Measurements from ENCODE around the gene LILRB3. TPM values are rescaled to one million over a fixed set of nuclear protein-coding genes. Genes with fewer than 3 reads are reported as not detected.
"Not testable (repeated sequence)": the region's sequence is repeated elsewhere in the genome, so short reads cannot be mapped to it uniquely, and the experiment has no call there.

The LILRB3 gene
- total and polyA plus RNA-seq, 12 donors: 0.22 to 56.2 (median 10.9) TPM

- TF ChIP-seq POLR2A (IDR thresholded peaks at IDR 0.05) (no peak), CTCF (IDR thresholded peaks at IDR 0.05) (no peak)
- no peak overlapping the region for H3K4me3 ChIP-seq
- no peaks in the 10 kb centered on the region for H3K9me3 ChIP-seq (replicated peaks in 1 of 3)
- H3K4me1 ChIP-seq (replicated peaks in 1 of 2): no peaks in the 10 kb centered on the region
- H3K36me3 ChIP-seq (replicated peaks in 1 of 2): no peaks in the 10 kb centered on the region
- no peaks in the 10 kb centered on the region for H3K27me3 ChIP-seq
- peak in 1 of 7 donors; percentile 7 for DNase-seq
- WGBS, 4 donors: 82 to 88% (median 85%) methylated on average over 3 to 9 of the region's 9 CpGs
- intact Hi-C loops (cut with DNase I): no loop called here
- H3K27ac ChIP-seq: no peak overlapping the region
These were observed 5.9 kb downstream of the LILRB3 start for GRCh38 chr19:54216869-54217268.

DNA sequence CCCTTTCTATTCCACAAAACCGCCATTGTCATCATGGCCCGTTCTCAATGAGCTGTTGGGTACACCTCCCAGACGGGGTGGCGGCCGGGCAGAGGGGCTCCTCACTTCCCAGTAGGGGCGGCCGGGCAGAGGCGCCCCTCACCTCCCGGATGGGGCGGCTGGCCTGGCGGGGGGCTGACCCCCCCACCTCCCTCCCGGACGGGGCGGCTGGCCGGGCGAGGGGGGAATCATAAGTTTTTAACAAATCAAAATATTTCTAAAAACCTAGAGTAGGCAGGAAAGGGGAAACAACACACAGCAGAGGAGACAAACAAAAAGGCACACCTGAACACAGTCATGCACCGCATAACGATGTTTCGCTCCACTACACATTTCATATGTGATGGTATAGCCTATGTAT is 8.1 kb downstream of the LILRB3 start:
- H3K9me3 ChIP-seq (replicated peaks in 1 of 3); H3K27me3 ChIP-seq; H3K36me3 ChIP-seq (replicated peaks in 1 of 2); H3K4me3 ChIP-seq; DNase-seq; intact Hi-C loops (cut with DNase I); H3K27ac ChIP-seq: not testable (repeated sequence)
- 90 to 97% (median 93%) methylated on average over 5 to 14 of the region's 19 CpGs for WGBS, 4 donors
- peaks cover 10 to 11% of the 10 kb centered on the region in 2 donors for H3K4me1 ChIP-seq (replicated peaks in 1 of 2)

DNA sequence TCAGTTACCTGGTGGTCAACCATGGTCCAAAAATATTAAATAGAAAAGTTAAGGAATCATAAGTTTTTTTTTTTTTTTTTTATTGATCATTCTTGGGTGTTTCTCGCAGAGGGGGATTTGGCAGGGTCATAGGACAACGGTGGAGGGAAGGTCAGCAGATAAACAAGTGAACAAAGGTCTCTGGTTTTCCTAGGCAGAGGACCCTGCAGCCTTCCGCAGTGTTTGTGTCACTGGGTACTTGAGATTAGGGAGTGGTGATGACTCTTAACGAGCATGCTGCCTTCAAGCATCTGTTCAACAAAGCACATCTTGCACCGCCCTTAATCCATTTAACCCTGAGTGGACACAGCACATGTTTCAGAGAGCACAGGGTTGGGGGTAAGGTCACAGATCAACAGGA is 8.6 kb downstream of the LILRB3 start:
- H3K27me3 ChIP-seq; H3K4me3 ChIP-seq; intact Hi-C loops (cut with DNase I); H3K27ac ChIP-seq; H3K9me3 ChIP-seq (replicated peaks in 1 of 3); H3K36me3 ChIP-seq (replicated peaks in 1 of 2); DNase-seq: not testable (repeated sequence)
- WGBS, 4 donors: 65 to 79% (median 67%) methylated on average over 4 to 5 of the region's 5 CpGs
- peaks cover 15 to 16% of the 10 kb centered on the region in 2 donors for H3K4me1 ChIP-seq (replicated peaks in 1 of 2)

GRCh38 chr19:54211235-54211634 is 11.6 kb downstream of the LILRB3 start:
- H3K4me3 ChIP-seq: no peak overlapping the region
- 83 to 91% (median 87%) methylated on average over 12 of the region's 12 CpGs for WGBS, 4 donors
- TF ChIP-seq CTCF (IDR thresholded peaks at IDR 0.05) (peak in 1 of 6 experiments; percentile 8), POLR2A (IDR thresholded peaks at IDR 0.05) (no peak)
- peaks cover 0 to 21% of the 10 kb centered on the region in 2 donors for H3K36me3 ChIP-seq (replicated peaks in 1 of 2)
- intact Hi-C loops (cut with DNase I): no loop called here
- peak overlapping the region in 1 of 5 donors; percentile 100 for H3K27ac ChIP-seq
- H3K9me3 ChIP-seq (replicated peaks in 1 of 3): no peaks in the 10 kb centered on the region
- no peaks in the 10 kb centered on the region for H3K27me3 ChIP-seq
- H3K4me1 ChIP-seq (replicated peaks in 1 of 2): peaks cover 41 to 44% of the 10 kb centered on the region in 2 donors
- peak in 1 of 7 donors; percentile 19 for DNase-seq

GRCh38 chr19:54209811-54210494 is 12.9 kb downstream of the LILRB3 start:
- intact Hi-C loops (cut with DNase I): no loop called here
- DNase-seq: peak; percentile 90 to 99 (median 98)
- Histone ChIP-seq H3K4me1 (replicated peaks in 1 of 2) (peaks cover 41 to 57% of the 10 kb centered on the region in 2 donors), H3K36me3 (replicated peaks in 1 of 2) (peaks cover 0 to 34% of the 10 kb centered on the region in 2 donors), H3K9me3 (replicated peaks in 1 of 3) (no peaks in the 10 kb centered on the region), H3K27ac (peak overlapping the region; percentile 82 to 100 (median 95)), H3K27me3 (no peaks in the 10 kb centered on the region), H3K4me3 (peak overlapping the region in 1 of 4 donors; percentile 13)
- WGBS, 4 donors: 15 to 24% (median 19%) methylated on average over 10 of the region's 10 CpGs
- TF ChIP-seq POLR2A (IDR thresholded peaks at IDR 0.05) (peak in 1 of 2 donors; percentile 82), CTCF (IDR thresholded peaks at IDR 0.05) (no peak)

Data from adrenal gland (tissue), 12 donors.